RWPE2 (cell line): ENCODE measurements around the gene TAF3.

Experiments
- ATAC-seq: fragments of 200-7000 bp; cut with Tn5 transposase; 3 replicates; pipeline ENCODE4 v1.9.1; 2021; ENCODE audit warnings: low read depth
- DNase-seq: peaks from one replicate; pipeline ENCODE4 v3.0.0-alpha.2; 2020; ENCODE audit warnings: low spot score
- H3K27ac ChIP-seq: fragments of 450-650 bp; 2 replicates; pipeline ENCODE4 v1.5.1; 2017; ENCODE audit warnings: mild to moderate bottlenecking; ENCODE audit not compliant: poor library complexity, severe bottlenecking
- H3K27me3 ChIP-seq: fragments of 250-450 bp; sonication (Bioruptor Pico); 2 replicates; pipeline ENCODE4 v1.5.1; 2021; ENCODE audit warnings: mild to moderate bottlenecking, moderate library complexity; ENCODE audit not compliant: insufficient read depth, poor library complexity, severe bottlenecking
- H3K36me3 ChIP-seq: fragments of 250-450 bp; sonication (Bioruptor Pico); 2 replicates; pipeline ENCODE4 v1.5.1; 2020; ENCODE audit warnings: low read depth, mild to moderate bottlenecking, moderate library complexity
- H3K4me1 ChIP-seq: fragments of 250-450 bp; sonication (Bioruptor Pico); 2 replicates; pipeline ENCODE4 v1.5.1; 2021; ENCODE audit warnings: mild to moderate bottlenecking, moderate library complexity; ENCODE audit not compliant: insufficient read depth, poor library complexity, severe bottlenecking
- H3K4me3 ChIP-seq: fragments of 250-450 bp; sonication (Bioruptor Pico); 2 replicates; pipeline ENCODE4 v1.5.1; 2021; ENCODE audit warnings: mild to moderate bottlenecking, moderate library complexity; ENCODE audit not compliant: severe bottlenecking
- H3K9me3 ChIP-seq: fragments of 250-450 bp; sonication (Bioruptor Pico); 2 replicates; pipeline ENCODE4 v1.5.1; 2021; ENCODE audit warnings: mild to moderate bottlenecking, moderate library complexity; ENCODE audit not compliant: severe bottlenecking
- TF ChIP-seq, protein P1 (sequence below): fragments of 450-650 bp; IDR thresholded peaks from one replicate; pipeline ENCODE4 v1.5.1; 2017; ENCODE audit warnings: mild to moderate bottlenecking, moderate library complexity; ENCODE audit not compliant: poor library complexity, severe bottlenecking

Gene TAF3

DNA sequence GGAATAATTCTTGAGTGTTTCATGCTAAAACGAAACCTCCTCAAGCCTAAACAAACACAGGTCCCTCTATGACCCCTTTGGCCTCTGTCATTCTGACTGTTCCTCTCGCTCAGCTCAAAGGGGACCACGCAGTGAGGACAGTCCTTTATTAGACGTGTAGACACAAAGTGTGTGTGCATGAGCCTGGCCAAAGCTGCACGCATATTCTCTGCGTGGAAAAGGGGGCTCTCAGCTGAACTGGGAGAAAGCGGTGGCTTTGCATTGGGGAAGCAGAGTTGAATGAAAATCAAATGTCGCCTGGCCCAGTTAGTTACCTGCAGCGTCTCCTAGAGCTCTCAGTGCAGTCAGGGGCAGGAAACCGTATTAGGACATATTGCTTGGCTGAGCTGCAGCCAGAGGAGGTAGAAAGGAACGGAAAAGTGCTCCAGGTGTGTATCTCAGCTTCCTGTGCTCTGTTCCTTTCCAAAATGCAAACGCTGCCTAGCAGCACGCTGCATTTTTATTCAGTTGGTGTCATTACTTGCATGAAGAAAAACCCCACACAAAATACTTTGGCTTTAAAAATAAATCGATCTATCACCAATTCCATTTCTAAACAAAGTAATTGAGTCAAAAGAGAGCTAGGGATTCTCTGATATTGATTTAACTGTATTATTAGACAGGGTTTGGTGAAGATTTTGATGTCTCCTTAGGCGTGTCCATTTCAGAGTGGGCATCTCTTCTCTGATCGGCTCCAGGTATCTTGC, 241.1 kb downstream of the TAF3 start:
- Histone ChIP-seq H3K27me3 (no peaks in the 10 kb centered on the region), H3K27ac (peak overlapping the region; percentile 78), H3K4me3 (peak overlapping the region; percentile 61), H3K4me1 (peaks cover 8% of the 10 kb centered on the region), H3K9me3 (no peaks in the 10 kb centered on the region), H3K36me3 (peaks cover 44% of the 10 kb centered on the region)
- ATAC-seq (peak; percentile 43), DNase-seq (no peak)
- TF ChIP-seq, protein P1, sequence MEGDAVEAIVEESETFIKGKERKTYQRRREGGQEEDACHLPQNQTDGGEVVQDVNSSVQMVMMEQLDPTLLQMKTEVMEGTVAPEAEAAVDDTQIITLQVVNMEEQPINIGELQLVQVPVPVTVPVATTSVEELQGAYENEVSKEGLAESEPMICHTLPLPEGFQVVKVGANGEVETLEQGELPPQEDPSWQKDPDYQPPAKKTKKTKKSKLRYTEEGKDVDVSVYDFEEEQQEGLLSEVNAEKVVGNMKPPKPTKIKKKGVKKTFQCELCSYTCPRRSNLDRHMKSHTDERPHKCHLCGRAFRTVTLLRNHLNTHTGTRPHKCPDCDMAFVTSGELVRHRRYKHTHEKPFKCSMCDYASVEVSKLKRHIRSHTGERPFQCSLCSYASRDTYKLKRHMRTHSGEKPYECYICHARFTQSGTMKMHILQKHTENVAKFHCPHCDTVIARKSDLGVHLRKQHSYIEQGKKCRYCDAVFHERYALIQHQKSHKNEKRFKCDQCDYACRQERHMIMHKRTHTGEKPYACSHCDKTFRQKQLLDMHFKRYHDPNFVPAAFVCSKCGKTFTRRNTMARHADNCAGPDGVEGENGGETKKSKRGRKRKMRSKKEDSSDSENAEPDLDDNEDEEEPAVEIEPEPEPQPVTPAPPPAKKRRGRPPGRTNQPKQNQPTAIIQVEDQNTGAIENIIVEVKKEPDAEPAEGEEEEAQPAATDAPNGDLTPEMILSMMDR, result no peak

DNA sequence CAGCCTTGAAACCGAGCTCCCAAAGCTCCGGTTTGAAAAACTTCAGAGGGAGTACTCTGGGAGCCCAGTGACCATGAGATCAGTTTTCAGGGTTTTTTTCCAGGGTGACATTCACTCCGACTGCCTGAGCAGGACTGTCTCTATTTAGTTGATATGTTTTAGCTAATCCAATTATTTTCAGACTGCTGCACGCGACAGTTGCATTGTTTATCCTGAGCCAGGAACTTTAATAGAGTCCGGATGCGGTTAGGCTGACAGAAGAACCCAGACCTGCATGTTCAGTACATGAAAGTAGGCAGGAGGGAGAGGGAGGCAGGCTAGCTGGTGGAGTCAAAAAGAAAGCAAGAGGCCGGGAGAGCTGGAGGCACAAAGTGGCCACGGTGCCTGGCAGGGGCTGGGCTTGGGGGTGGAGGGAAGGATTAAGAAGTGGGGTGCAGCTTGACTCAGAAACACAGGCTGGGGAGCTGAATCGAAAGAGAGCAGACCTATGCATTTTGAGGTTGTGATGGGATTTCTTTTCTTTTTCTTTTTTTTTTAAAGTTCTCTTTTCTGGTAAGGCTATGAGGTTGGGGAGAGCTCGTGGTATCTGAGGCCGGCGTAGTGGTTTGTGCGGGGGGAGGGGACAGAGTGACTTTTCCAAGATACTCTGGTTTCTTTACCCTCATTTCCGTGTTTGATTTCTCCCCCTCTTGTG, 241.9 kb downstream of the TAF3 start:
- no peaks in the 10 kb centered on the region for H3K9me3 ChIP-seq
- H3K4me1 ChIP-seq, result peaks cover 8% of the 10 kb centered on the region
- H3K4me3 ChIP-seq, result no peak overlapping the region
- H3K27ac ChIP-seq, result peak overlapping the region; percentile 78
- 0 out of 3 replicates have a peak, but pooled peaks have one; percentile 10 for ATAC-seq
- DNase-seq, result no peak
- no peaks in the 10 kb centered on the region for H3K27me3 ChIP-seq
- peaks cover 48% of the 10 kb centered on the region for H3K36me3 ChIP-seq
- TF ChIP-seq, protein P1, result no peak

DNA sequence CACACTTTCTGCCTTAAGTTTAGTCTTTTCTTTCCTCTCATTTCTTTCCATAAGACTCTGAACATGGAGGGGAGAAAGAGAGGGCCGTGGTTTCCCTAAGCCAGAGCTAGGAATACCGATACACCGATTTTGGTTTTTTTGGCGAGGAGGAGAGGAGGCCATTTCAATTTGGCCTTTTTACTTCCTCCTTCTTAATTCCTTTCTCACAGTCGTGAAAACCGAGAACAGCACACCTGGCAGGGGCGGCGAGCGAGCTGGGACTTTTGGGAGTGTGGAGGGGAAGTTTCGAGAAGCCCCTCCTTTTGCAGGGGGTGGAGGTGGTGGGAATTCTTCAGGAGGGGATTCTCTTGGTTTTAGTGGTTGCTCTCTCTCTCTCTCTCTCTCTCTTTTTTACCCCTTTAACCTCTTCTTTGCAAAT, 242.4 kb downstream of the TAF3 start:
- peaks cover 8% of the 10 kb centered on the region for H3K4me1 ChIP-seq
- peak overlapping the region; percentile 78 for H3K27ac ChIP-seq
- ATAC-seq (no peak), DNase-seq (no peak)
- no peaks in the 10 kb centered on the region for H3K9me3 ChIP-seq
- H3K27me3 ChIP-seq, result no peaks in the 10 kb centered on the region
- H3K4me3 ChIP-seq, result no peak overlapping the region
- peaks cover 51% of the 10 kb centered on the region for H3K36me3 ChIP-seq
- TF ChIP-seq, protein P1, result no peak

DNA sequence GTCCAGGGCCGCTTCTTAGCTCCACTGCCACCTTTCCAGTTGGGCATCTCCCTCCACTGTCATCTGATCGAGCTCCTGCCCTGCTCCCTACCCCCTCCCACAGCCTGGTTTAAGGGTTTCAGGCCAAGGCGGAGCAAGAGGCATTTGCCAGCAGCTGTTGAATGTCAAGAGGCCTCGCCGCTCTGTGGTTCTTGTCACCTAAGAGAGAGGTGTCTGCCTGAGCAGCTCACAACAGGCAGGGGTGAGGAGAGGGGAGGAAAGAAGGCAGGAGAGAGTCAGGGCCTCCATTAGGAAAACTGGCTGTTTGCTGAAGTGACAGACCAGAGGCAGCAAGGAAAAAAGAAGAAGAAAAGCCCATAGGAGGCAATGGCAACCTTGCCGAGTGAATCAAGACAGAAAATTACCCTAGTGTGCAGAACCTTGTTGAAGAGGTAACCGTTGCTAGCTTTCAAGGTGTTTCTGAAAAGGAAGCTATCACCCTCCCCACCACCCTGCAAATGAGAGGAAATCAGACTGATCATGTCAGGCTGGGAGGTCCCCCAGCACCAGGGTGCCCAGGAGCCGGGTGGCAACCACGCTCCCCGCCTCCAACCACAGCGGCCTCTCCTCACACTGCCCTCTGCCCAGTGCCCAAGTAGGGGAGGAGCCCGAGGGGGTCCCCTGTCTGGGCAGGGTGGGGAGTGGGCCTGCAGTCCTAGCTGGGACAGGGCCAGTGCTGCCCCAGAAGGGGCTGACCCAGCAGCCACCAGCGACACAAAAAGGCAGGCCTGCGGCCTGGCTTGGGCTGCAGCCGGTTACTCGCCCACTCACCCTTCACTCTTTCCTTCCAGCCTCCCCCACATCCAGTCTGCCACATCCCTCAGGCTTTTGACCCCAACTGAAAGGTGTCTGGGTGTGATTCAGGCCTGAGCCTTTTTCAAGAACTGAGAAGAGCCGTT, 243.2 kb downstream of the TAF3 start:
- Histone ChIP-seq H3K27ac (no peak overlapping the region), H3K4me1 (peaks cover 8% of the 10 kb centered on the region), H3K36me3 (peaks cover 59% of the 10 kb centered on the region), H3K27me3 (no peaks in the 10 kb centered on the region), H3K9me3 (no peaks in the 10 kb centered on the region), H3K4me3 (no peak overlapping the region)
- ATAC-seq (no peak), DNase-seq (no peak)
- TF ChIP-seq, protein P1, result no peak
